ENCODE data around the gene SCP2D1.

- TF ChIP-seq MAX (IDR thresholded peaks at IDR 0.05) (no peak), MYC (IDR thresholded peaks at IDR 0.05; ENCODE audit: borderline replicate concordance, low read length) (no peak), CHD4 (IDR thresholded peaks at IDR 0.05; ENCODE audit: borderline replicate concordance) (no peak), CTCF (IDR thresholded peaks at IDR 0.05) (no peak), JUN (IDR thresholded peaks at IDR 0.05) (no peak), REST (IDR thresholded peaks at IDR 0.05) (no peak), HDAC2 (IDR thresholded peaks at IDR 0.05) (no peak), ESRRA (IDR thresholded peaks at IDR 0.05; ENCODE audit: borderline replicate concordance, low read length) (no peak), CHD2 (IDR thresholded peaks at IDR 0.05; ENCODE audit: low read length, partially characterized antibody) (no peak), RFX5 (IDR thresholded peaks at IDR 0.05) (no peak), RCOR1 (IDR thresholded peaks at IDR 0.05; ENCODE audit: low read depth, low read length) (no peak)
Measured at GRCh38 chr20:18805881-18806280, 7.7 kb upstream of the SCP2D1 start.

Data from A549 (cell line).